Gastrocnemius medialis (tissue), 4 donors: Measurements from ENCODE around the gene MCAM.

Source experiments
- CTCF ChIP-seq, 5 experiments: fragments of 450-650 bp in 3 of 5; fragments of 200-600 bp in 2 of 5; sonication (generic) in 2 of 5; IDR thresholded peaks in 4 of 5; conservative IDR thresholded peaks in 1 of 5; 1 replicate in 4 of 5; 2 replicates in 1 of 5; pipeline ENCODE4 v1.5.1; 2016 to 2019; ENCODE audit warnings: antibody characterized with exemption in 5 of 5, mild to moderate bottlenecking in 3 of 5, moderate library complexity in 3 of 5
- POLR2A ChIP-seq, 2 donors: fragments of 450-650 bp; IDR thresholded peaks; one replicate each; pipeline ENCODE4 v1.6.1; 2017; ENCODE audit warnings: antibody characterized with exemption in 2 of 2, mild to moderate bottlenecking in 2 of 2, moderate library complexity in 2 of 2

GRCh38 chr11:119306373-119306890 is 10.5 kb downstream of the MCAM start:
- TF ChIP-seq CTCF (IDR thresholded peaks at IDR 0.05 in 4 of 5, conservative IDR thresholded peaks at IDR 0.05 in 1 of 5) (no peak), POLR2A (IDR thresholded peaks at IDR 0.05) (no peak)
